Neural cell (in vitro differentiated cells): ENCODE results near the gene PAEP.

ENCODE experiments used
- EP300 ChIP-seq: fragments of 450-650 bp; conservative IDR thresholded peaks from 2 replicates; pipeline ENCODE4 v1.6.1; 2014; ENCODE audit warnings: antibody characterized with exemption, mild to moderate bottlenecking, moderate library complexity; ENCODE audit not compliant: poor library complexity, severe bottlenecking
- EZH2 ChIP-seq: fragments of 200-600, 300-800 bp; shearing (Covaris generic), sonication (generic); IDR thresholded peaks from 2 replicates; pipeline ENCODE4 v1.6.1; 2014; ENCODE audit warnings: antibody characterized with exemption, low read length, borderline replicate concordance, mild to moderate bottlenecking; ENCODE audit not compliant: insufficient read depth, poor library complexity, severe bottlenecking
- MXI1 ChIP-seq: fragments of 450-650 bp; conservative IDR thresholded peaks from 2 replicates; pipeline ENCODE4 v1.6.1; 2014; ENCODE audit warnings: antibody characterized with exemption, mild to moderate bottlenecking; ENCODE audit not compliant: poor library complexity, severe bottlenecking
- POLR2AphosphoS5 ChIP-seq: IDR thresholded peaks from 2 replicates; pipeline ENCODE4 v1.6.1; 2012
- RAD21 ChIP-seq: fragments of 450-650 bp; conservative IDR thresholded peaks from 2 replicates; pipeline ENCODE4 v1.6.1; 2014; ENCODE audit warnings: antibody characterized with exemption, mild to moderate bottlenecking, moderate library complexity
- SMC3 ChIP-seq: fragments of 450-650 bp; conservative IDR thresholded peaks from 2 replicates; pipeline ENCODE4 v1.6.1; 2014; ENCODE audit warnings: antibody characterized with exemption, mild to moderate bottlenecking, moderate library complexity; ENCODE audit not compliant: poor library complexity
- TF ChIP-seq, protein P1 (sequence below): fragments of 450-650 bp; IDR thresholded peaks from 2 replicates; pipeline ENCODE4 v1.5.1; 2014; ENCODE audit warnings: antibody characterized with exemption, mild to moderate bottlenecking, moderate library complexity; ENCODE audit not compliant: poor library complexity, severe bottlenecking
- TF ChIP-seq, protein P2 (sequence below): IDR thresholded peaks from 2 replicates; pipeline ENCODE4 v1.6.1; 2012; ENCODE audit warnings: borderline replicate concordance

DNA sequence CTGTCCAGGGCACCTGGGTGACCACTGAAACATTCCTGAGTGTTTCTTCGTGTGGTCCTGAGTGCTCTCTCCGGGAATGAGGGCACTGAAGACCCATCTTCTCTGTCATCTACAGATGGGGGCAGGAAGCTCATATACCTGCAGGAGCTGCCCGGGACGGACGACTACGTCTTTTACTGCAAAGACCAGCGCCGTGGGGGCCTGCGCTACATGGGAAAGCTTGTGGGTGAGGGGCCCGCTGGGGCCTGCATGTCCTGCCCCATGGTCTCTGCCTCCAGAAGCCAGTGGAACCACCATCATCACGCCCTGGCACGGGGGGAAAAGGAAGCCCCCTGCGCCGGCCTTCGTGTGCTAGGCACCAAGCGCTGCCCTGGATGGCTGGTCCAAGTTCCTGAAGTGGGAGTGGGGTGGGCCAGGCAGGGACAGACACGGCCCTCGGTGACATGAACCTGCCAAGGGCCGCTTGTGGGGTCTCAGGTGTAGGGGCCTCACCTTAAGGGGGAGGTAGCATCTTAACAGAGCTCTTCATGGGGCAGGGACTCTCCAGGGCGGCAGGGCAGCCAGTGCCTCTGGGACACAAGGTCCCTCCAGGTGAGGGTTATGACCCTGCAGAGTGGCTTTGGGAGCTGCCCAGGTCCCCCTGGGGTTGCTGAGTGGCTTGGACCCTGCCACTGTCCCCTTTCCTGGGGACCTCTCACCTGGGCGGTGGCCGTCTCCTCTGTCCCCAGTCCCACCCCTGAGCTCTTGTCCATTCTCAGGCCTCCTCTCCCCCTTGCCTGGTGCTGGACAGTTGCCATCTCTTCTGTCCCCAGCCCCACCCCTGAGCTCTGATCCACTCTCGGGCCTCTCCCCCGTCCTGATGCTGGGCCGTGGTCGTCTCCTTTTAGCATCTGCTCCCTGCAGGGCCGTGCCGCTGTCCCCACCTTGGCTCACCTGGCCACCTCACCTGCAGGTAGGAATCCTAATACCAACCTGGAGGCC, 13.5 kb upstream of the PAEP start:
- TF ChIP-seq, protein P1, sequence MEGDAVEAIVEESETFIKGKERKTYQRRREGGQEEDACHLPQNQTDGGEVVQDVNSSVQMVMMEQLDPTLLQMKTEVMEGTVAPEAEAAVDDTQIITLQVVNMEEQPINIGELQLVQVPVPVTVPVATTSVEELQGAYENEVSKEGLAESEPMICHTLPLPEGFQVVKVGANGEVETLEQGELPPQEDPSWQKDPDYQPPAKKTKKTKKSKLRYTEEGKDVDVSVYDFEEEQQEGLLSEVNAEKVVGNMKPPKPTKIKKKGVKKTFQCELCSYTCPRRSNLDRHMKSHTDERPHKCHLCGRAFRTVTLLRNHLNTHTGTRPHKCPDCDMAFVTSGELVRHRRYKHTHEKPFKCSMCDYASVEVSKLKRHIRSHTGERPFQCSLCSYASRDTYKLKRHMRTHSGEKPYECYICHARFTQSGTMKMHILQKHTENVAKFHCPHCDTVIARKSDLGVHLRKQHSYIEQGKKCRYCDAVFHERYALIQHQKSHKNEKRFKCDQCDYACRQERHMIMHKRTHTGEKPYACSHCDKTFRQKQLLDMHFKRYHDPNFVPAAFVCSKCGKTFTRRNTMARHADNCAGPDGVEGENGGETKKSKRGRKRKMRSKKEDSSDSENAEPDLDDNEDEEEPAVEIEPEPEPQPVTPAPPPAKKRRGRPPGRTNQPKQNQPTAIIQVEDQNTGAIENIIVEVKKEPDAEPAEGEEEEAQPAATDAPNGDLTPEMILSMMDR, result no peak
- TF ChIP-seq, protein P2, sequence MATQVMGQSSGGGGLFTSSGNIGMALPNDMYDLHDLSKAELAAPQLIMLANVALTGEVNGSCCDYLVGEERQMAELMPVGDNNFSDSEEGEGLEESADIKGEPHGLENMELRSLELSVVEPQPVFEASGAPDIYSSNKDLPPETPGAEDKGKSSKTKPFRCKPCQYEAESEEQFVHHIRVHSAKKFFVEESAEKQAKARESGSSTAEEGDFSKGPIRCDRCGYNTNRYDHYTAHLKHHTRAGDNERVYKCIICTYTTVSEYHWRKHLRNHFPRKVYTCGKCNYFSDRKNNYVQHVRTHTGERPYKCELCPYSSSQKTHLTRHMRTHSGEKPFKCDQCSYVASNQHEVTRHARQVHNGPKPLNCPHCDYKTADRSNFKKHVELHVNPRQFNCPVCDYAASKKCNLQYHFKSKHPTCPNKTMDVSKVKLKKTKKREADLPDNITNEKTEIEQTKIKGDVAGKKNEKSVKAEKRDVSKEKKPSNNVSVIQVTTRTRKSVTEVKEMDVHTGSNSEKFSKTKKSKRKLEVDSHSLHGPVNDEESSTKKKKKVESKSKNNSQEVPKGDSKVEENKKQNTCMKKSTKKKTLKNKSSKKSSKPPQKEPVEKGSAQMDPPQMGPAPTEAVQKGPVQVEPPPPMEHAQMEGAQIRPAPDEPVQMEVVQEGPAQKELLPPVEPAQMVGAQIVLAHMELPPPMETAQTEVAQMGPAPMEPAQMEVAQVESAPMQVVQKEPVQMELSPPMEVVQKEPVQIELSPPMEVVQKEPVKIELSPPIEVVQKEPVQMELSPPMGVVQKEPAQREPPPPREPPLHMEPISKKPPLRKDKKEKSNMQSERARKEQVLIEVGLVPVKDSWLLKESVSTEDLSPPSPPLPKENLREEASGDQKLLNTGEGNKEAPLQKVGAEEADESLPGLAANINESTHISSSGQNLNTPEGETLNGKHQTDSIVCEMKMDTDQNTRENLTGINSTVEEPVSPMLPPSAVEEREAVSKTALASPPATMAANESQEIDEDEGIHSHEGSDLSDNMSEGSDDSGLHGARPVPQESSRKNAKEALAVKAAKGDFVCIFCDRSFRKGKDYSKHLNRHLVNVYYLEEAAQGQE, result no peak
- TF ChIP-seq EZH2 (no peak), RAD21 (no peak), EP300 (no peak), SMC3 (no peak), POLR2AphosphoS5 (no peak), MXI1 (no peak)
